PC-3 (cell line): ENCODE data around the gene GPANK1. TPM values are rescaled to one million over a fixed set of nuclear protein-coding genes. Genes with fewer than 3 reads are reported as not detected.
A peak's percentile ranks its signal among the peaks of the same experiment; 100 is the strongest.

ENCODE experiments used
- ATAC-seq: fragments of 200-7000 bp; cut with Tn5 transposase; 2 replicates; pipeline ENCODE4 v1.9.1; 2020; ENCODE audit warnings: mild to moderate bottlenecking, moderate library complexity
- Bru-seq: library from RNA; stranded (reverse); fragments of 400-500 nt; gene quantifications from one replicate; lab custom pipeline; 2021; lab: Mats Ljungman, UMichigan
- BruChase-seq, 2 experiments: library from RNA; stranded (reverse); fragments of 400-500 nt; gene quantifications; one replicate each; lab custom pipeline; 2021; lab: Mats Ljungman, UMichigan
- BruUV-seq: library from RNA; stranded (reverse); fragments of 400-500 nt; replicated peaks from 2 replicates; lab custom pipeline; 2021; lab: Mats Ljungman, UMichigan
- CTCF ChIA-PET: fragments of 300-600 bp; sonication (Branson Sonifier 250); formaldehyde crosslinking; loops from one replicate; lab custom pipeline; 2022; ENCODE audit warnings: antibody characterized with exemption; lab: Charles Lee
- POLR2A ChIA-PET: fragments of 300-600 bp; sonication (Branson Sonifier 250); formaldehyde crosslinking; loops from one replicate; lab custom pipeline; 2022; ENCODE audit warnings: antibody characterized with exemption; ENCODE audit not compliant: unreplicated experiment; lab: Charles Lee
- DNase-seq: peaks from one replicate; pipeline ENCODE4 v3.0.0-alpha.2; 2015
- H2AFZ ChIP-seq: fragments of 300-600 bp; sonication (generic); 2 replicates; pipeline ENCODE4 v1.6.0; 2016; ENCODE audit warnings: antibody characterized with exemption, low read length
- H3F3A ChIP-seq: fragments of 300-600 bp; sonication (generic); one replicate; pipeline ENCODE4 v1.6.0; 2017; ENCODE audit warnings: antibody characterized with exemption, low read length, control low read depth, mild to moderate bottlenecking; ENCODE audit not compliant: unreplicated experiment
- H3K27ac ChIP-seq: fragments of 300-600 bp; sonication (generic); 2 replicates; pipeline ENCODE4 v1.5.1; 2016; ENCODE audit warnings: mild to moderate bottlenecking, low read length
- H3K27me3 ChIP-seq: fragments of 300-600 bp; sonication (generic); 2 replicates; pipeline ENCODE4 v1.6.1; 2016; ENCODE audit warnings: low read length, mixed read lengths
- H3K36me3 ChIP-seq: fragments of 300-600 bp; sonication (generic); 2 replicates; pipeline ENCODE4 v1.6.1; 2016; ENCODE audit warnings: low read depth, mixed run types, low read length, mixed read lengths
- H3K4me1 ChIP-seq: fragments of 300-600 bp; sonication (generic); 2 replicates; pipeline ENCODE4 v1.5.1; 2016; ENCODE audit warnings: low read length; ENCODE audit not compliant: insufficient read depth
- H3K4me2 ChIP-seq: fragments of 300-600 bp; sonication (generic); 2 replicates; pipeline ENCODE4 v1.6.0; 2016; ENCODE audit warnings: low read length
- H3K4me3 ChIP-seq: fragments of 300-600 bp; sonication (generic); 2 replicates; pipeline ENCODE4 v1.5.1; 2016; ENCODE audit warnings: mild to moderate bottlenecking, low read length, mixed read lengths
- H3K79me2 ChIP-seq: fragments of 300-600 bp; sonication (generic); 2 replicates; pipeline ENCODE4 v1.6.1; 2017; ENCODE audit warnings: low read length, mixed read lengths
- H3K9ac ChIP-seq: fragments of 300-600 bp; sonication (generic); 2 replicates; pipeline ENCODE4 v1.6.0; 2016; ENCODE audit warnings: mild to moderate bottlenecking, low read length
- H3K9me2 ChIP-seq: fragments of 300-600 bp; sonication (generic); replicated peaks from 2 replicates; pipeline ENCODE4 v1.6.1; 2016; ENCODE audit warnings: mixed run types, low read length, mixed read lengths
- H3K9me3 ChIP-seq: fragments of 300-600 bp; sonication (generic); 2 replicates; pipeline ENCODE4 v1.6.1; 2016; ENCODE audit warnings: low read length, mixed read lengths
- H4K20me1 ChIP-seq: fragments of 300-600 bp; sonication (generic); 2 replicates; pipeline ENCODE4 v1.6.1; 2016; ENCODE audit warnings: low read length, mixed read lengths
- CTCF ChIP-seq: fragments of 300-600 bp; sonication (generic); conservative IDR thresholded peaks from 2 replicates; pipeline ENCODE4 v1.5.1; 2017; ENCODE audit warnings: antibody characterized with exemption, low read depth, mild to moderate bottlenecking, low read length
- EZH2 ChIP-seq: fragments of 300-600 bp; sonication (generic); IDR thresholded peaks from one replicate; pipeline ENCODE4 v1.6.1; 2017; ENCODE audit warnings: antibody characterized with exemption, mild to moderate bottlenecking, low read length; ENCODE audit not compliant: unreplicated experiment
- EZH2phosphoT487 ChIP-seq: fragments of 300-600 bp; sonication (generic); IDR thresholded peaks from 2 replicates; pipeline ENCODE4 v1.6.1; 2018; ENCODE audit warnings: mild to moderate bottlenecking, antibody characterized with exemption, low read length, borderline replicate concordance
- intact Hi-C: fragments of 100-400 bp; cut with micrococcal nuclease; formaldehyde crosslinking; loops from 2 replicates; pipeline ENCODE4 v1.9.0; 2023
- long read RNA-seq: library from polyadenylated mRNA; unstranded; transcript quantifications from one replicate; pipeline ENCODE4 v2.0.0, GENCODE V29; 2021; ENCODE audit not compliant: unreplicated experiment
- total RNA-seq: library from RNA; depleted of rRNA; stranded (reverse); fragments of >200 nt; gene quantifications from 2 replicates; pipeline ENCODE4 v1.2.3, GENCODE V29; 2014; rRNA removed

Gene GPANK1
- total RNA-seq (11.8 and 14.9 TPM in 2 replicates), Bru-seq, nascent RNA (percentile 75 among the genes with signal in this experiment), BruChase-seq, experiment 1, labeled RNA remaining after a 6-hour chase (percentile 75 among the genes with signal in this experiment), BruChase-seq, experiment 2, labeled RNA remaining after a 2-hour chase (percentile 78 among the genes with signal in this experiment)
- long read RNA-seq, partial matches to known transcripts, result 13 of 20 reads
- long read RNA-seq, other reads (novel, unspliced or antisense), result 2 of 20 reads

GRCh38 chr6:31664790-31665500, at the start of gene GPANK1:
Gene GPANK1 (minus strand): TSS chr6:31664997. CDS start chr6:31664478, 519 bp downstream.
- Histone ChIP-seq H3K4me3 (peak within 1 kb of the TSS; percentile 92), H3K4me2 (peak within 1 kb of the TSS; percentile 99), H2AFZ (peak within 1 kb of the TSS; percentile 75), H4K20me1 (no peaks in the 10 kb centered on the region), H3F3A (no peaks in the 10 kb centered on the region), H3K79me2 (peaks cover 59% of the 10 kb centered on the region), H3K4me1 (peaks cover 30% of the 10 kb centered on the region), H3K9me2 (no peaks in the 10 kb centered on the region), H3K27ac (peak within 1 kb of the TSS; percentile 93), H3K9ac (peak within 1 kb of the TSS; percentile 96), H3K27me3 (no peaks in the 10 kb centered on the region), H3K36me3 (peaks cover 30% of the 10 kb centered on the region), H3K9me3 (no peaks in the 10 kb centered on the region)
- CTCF ChIA-PET, result no interaction called here
- peak; percentile 30 for ATAC-seq
- peak; percentile 88 for DNase-seq
- TF ChIP-seq CTCF, result no peak
- no peak for TF ChIP-seq EZH2phosphoT487
- no peak for TF ChIP-seq EZH2
- BruUV-seq, result no TSS peak
- POLR2A ChIA-PET, result interaction anchor here (0.6 to 0.8 kb wide), 5 partner anchors 73 to 428 kb away, joined by 4 to 7 read pairs (median 5); partner anchors contain the start of gene HSPA1B
- intact Hi-C loops, result loop anchor here (1.0 to 5.0 kb wide), 2 partner anchors 45 to 118 kb away; partner anchors contain the start of genes ATP6V1G2, NFKBIL1 and PRRC2A

GRCh38 chr6:31713991-31714684, 49.3 kb upstream of the GPANK1 start:
- CTCF ChIA-PET, result interaction anchor here (0.6 kb wide), 1 partner anchor 31 kb away, joined by 4 read pairs; no protein-coding TSS in a partner anchor

More at GRCh38 chr6:31713991-31714684, 49.3 kb upstream of the GPANK1 start:
- no peak for ATAC-seq
- no peaks in the 10 kb centered on the region for H3K36me3 ChIP-seq
- no peak overlapping the region for H3K27ac ChIP-seq
- H3F3A ChIP-seq, result no peaks in the 10 kb centered on the region
- POLR2A ChIA-PET, result no interaction called here
- no peak overlapping the region for H2AFZ ChIP-seq
- no TSS peak for BruUV-seq
- no peaks in the 10 kb centered on the region for H3K9me2 ChIP-seq
- no peak for DNase-seq
- no peak overlapping the region for H3K9ac ChIP-seq
- H3K4me3 ChIP-seq, result no peak overlapping the region
- no peak for TF ChIP-seq CTCF
- no peak for TF ChIP-seq EZH2phosphoT487
- TF ChIP-seq EZH2, result no peak
- H4K20me1 ChIP-seq, result no peaks in the 10 kb centered on the region
- H3K27me3 ChIP-seq, result no peaks in the 10 kb centered on the region
- intact Hi-C loops, result loop anchor here (10.0 kb wide), 1 partner anchor 51 kb away; the partner anchor contains the start of gene SAPCD1
- peaks cover 19% of the 10 kb centered on the region for H3K4me1 ChIP-seq
- H3K9me3 ChIP-seq, result no peaks in the 10 kb centered on the region
- no peak overlapping the region for H3K4me2 ChIP-seq
- H3K79me2 ChIP-seq, result no peaks in the 10 kb centered on the region
